Trophoblast cell (in vitro differentiated cells and primary cell): ENCODE measurements around the gene BMP2.
A peak's percentile ranks its signal among the peaks of the same experiment; 100 is the strongest.

Experiments used
- DNase-seq, 2 donors: peaks; one replicate each; pipeline ENCODE4 v3.0.0-alpha.2; 2016
- H2AFZ ChIP-seq: 2 replicates; pipeline ENCODE4 v1.6.1; 2013; ENCODE audit warnings: low read length, moderate library complexity, mild to moderate bottlenecking; ENCODE audit not compliant: insufficient read depth, poor library complexity
- H2AK5ac ChIP-seq: 2 replicates; pipeline ENCODE4 v1.6.1; 2013; ENCODE audit warnings: mild to moderate bottlenecking, low read length
- H2BK120ac ChIP-seq: 2 replicates; pipeline ENCODE4 v1.6.1; 2013; ENCODE audit warnings: low read length, mild to moderate bottlenecking, moderate library complexity; ENCODE audit not compliant: insufficient read depth, poor library complexity
- H2BK12ac ChIP-seq: 2 replicates; pipeline ENCODE4 v1.6.1; 2013; ENCODE audit warnings: mild to moderate bottlenecking, low read length, moderate library complexity
- H2BK5ac ChIP-seq: 2 replicates; pipeline ENCODE4 v1.6.1; 2013; ENCODE audit warnings: low read length, low read depth, moderate library complexity, mild to moderate bottlenecking; ENCODE audit not compliant: poor library complexity
- H3K14ac ChIP-seq: 2 replicates; pipeline ENCODE4 v1.6.1; 2013; ENCODE audit warnings: mild to moderate bottlenecking, low read length
- H3K18ac ChIP-seq: 2 replicates; pipeline ENCODE4 v1.6.1; 2013; ENCODE audit warnings: mild to moderate bottlenecking, low read length
- H3K23ac ChIP-seq: 2 replicates; pipeline ENCODE4 v1.6.1; 2013; ENCODE audit warnings: low read length
- H3K27ac ChIP-seq: 2 replicates; pipeline ENCODE4 v1.5.1; 2013; ENCODE audit warnings: low read depth, mild to moderate bottlenecking, inconsistent platforms, low read length, moderate library complexity
- H3K27me3 ChIP-seq: 2 replicates; pipeline ENCODE4 v1.6.1; 2013; ENCODE audit warnings: inconsistent platforms, mild to moderate bottlenecking, low read length, moderate library complexity; ENCODE audit not compliant: insufficient read depth
- H3K36me3 ChIP-seq, 2 experiments: 1 replicate in 1 of 2; 2 replicates in 1 of 2; pipeline ENCODE4 v1.6.1; 2013; ENCODE audit warnings: low read length in 2 of 2, mild to moderate bottlenecking in 2 of 2, moderate library complexity in 1 of 2; ENCODE audit not compliant: insufficient read depth in 2 of 2, control insufficient read depth in 1 of 2
- H3K4ac ChIP-seq: 2 replicates; pipeline ENCODE4 v1.6.1; 2013; ENCODE audit warnings: low read depth, mild to moderate bottlenecking, low read length, moderate library complexity
- H3K4me1 ChIP-seq, 2 experiments: 1 replicate in 1 of 2; 2 replicates in 1 of 2; pipeline ENCODE4 v1.6.1; 2013; ENCODE audit warnings: low read length in 2 of 2, mild to moderate bottlenecking in 2 of 2, moderate library complexity in 1 of 2; ENCODE audit not compliant: insufficient read depth in 2 of 2, control insufficient read depth in 1 of 2
- H3K4me2 ChIP-seq: 2 replicates; pipeline ENCODE4 v1.6.1; 2013; ENCODE audit warnings: inconsistent platforms, mild to moderate bottlenecking, low read length, moderate library complexity
- H3K4me3 ChIP-seq: 2 replicates; pipeline ENCODE4 v1.5.1; 2013; ENCODE audit warnings: mild to moderate bottlenecking, low read depth, low read length, inconsistent platforms
- H3K79me1 ChIP-seq: one replicate; pipeline ENCODE4 v1.6.1; 2013; ENCODE audit warnings: low read length
- H3K79me2 ChIP-seq: 2 replicates; pipeline ENCODE4 v1.6.1; 2013; ENCODE audit warnings: low read length, mild to moderate bottlenecking; ENCODE audit not compliant: control insufficient read depth, insufficient read depth, poor library complexity
- H3K9ac ChIP-seq: 2 replicates; pipeline ENCODE4 v1.6.1; 2013; ENCODE audit warnings: mild to moderate bottlenecking, low read length
- H3K9me3 ChIP-seq: 2 replicates; pipeline ENCODE4 v1.6.1; 2013; ENCODE audit warnings: low read depth, mild to moderate bottlenecking, control low read depth, inconsistent platforms, low read length; ENCODE audit not compliant: insufficient read depth
- H4K12ac ChIP-seq: 2 replicates; pipeline ENCODE4 v1.6.1; 2013; ENCODE audit warnings: low read depth, mild to moderate bottlenecking, low read length, moderate library complexity
- H4K8ac ChIP-seq: 2 replicates; pipeline ENCODE4 v1.6.1; 2013; ENCODE audit warnings: low read depth, mild to moderate bottlenecking, low read length, moderate library complexity
- H4K91ac ChIP-seq: one replicate; pipeline ENCODE4 v1.6.1; 2013; ENCODE audit warnings: low read depth, mild to moderate bottlenecking, low read length, moderate library complexity
- WGBS: extraction: QIAGEN DNeasy Blood & Tissue Kit; methylation state at CpG from one replicate; pipeline ENCODE4 v1.1.7; 2013; ENCODE audit warnings: missing lambda C conversion rate; ENCODE audit not compliant: insufficient read length, insufficient coverage; ENCODE audit errors: extremely low coverage; 5-methylcytosine and 5-hydroxymethylcytosine counted together

The BMP2 gene

DNA sequence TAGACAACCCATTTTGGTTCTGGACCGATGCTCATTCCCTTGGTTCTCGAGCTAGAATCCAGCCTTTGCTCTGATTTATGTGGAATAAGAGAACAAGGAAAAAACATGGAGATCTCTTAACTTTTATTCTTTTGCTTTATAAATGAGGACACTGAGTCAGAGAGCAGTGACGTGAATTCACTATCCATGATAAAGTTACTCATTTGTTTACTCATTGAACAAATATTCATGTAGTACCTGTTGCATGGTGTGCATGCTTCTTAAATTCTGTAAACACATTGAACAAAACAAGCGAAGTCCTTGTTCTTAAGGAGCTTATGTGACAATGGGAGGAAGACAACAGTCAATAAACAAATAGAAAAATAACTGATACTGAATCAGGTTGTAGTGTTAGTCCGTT is 56.9 kb downstream of the BMP2 start:
- Histone ChIP-seq H3K79me2 (no peaks in the 10 kb centered on the region), H3K27ac (no peak overlapping the region), H3K36me3 (no peaks in the 10 kb centered on the region), H3K4me1 (no peaks in the 10 kb centered on the region), H4K91ac (no peak overlapping the region), H4K12ac (no peak overlapping the region), H2AFZ (no peak overlapping the region), H2BK5ac (no peak overlapping the region), H2AK5ac (no peak overlapping the region), H3K4ac (no peak overlapping the region), H3K23ac (no peak overlapping the region), H3K14ac (no peak overlapping the region), H3K79me1 (no peaks in the 10 kb centered on the region), H3K9ac (no peak overlapping the region), H2BK12ac (no peak overlapping the region), H3K4me3 (no peak overlapping the region), H3K18ac (no peak overlapping the region), H3K27me3 (no peaks in the 10 kb centered on the region), H4K8ac (no peak overlapping the region), H3K9me3 (no peaks in the 10 kb centered on the region), H3K4me2 (no peak overlapping the region), H2BK120ac (no peak overlapping the region)
- WGBS: no CpG with 5 or more reads among the region's 5 CpGs
- DNase-seq: no peak

DNA sequence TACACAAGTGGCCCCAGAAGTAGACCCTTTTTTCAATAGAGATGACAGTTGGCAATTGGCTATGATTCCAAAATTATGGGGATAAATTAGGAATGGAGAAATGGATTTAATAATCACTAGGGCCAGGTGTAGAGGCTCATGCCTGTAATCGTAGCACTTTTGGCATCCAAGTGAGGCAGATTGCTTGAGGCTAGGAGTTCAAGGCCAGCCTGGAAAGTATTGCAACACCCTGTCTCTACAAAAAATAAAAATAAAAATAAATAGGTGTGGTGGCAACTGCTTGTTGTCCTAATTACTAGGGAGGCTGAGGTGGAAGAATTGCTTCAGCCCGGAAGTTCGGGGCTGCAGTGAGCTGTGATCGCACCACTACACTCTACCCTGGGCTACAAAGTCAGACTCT is 60.0 kb downstream of the BMP2 start:
- no peak overlapping the region for H3K4me2 ChIP-seq

DNA sequence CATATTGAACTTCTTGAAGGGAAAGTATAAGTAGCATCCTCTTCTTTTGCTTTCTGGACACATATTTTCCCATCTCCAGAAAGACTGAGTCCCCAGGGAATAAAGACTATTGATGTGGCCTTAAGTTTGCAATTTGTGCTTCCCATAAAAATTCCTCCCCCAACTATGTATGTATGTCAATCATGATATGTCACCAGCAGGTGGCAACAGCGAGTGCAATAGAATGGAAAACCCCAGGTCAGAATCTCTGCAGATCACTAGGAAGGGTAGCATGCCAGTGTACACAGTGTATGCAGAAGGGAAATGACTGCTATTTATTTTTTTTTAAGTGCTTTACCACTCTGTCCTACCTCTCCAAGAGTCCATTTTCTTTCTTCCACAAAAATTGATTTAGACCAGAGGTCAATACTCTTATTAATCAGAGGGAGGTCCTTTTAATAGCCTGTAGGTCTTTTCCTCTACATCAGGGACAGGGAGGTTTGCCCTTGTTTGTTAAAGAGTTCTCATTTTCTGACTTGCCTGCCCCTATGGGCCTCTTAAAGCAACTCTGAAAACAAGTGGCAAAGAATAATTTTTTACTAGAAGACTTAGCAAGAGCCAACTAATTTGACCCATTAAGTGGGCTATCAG is 61.4 kb downstream of the BMP2 start:
- no peak overlapping the region for H4K8ac ChIP-seq
- WGBS: no CpG with 5 or more reads among the region's 1 CpG
- DNase-seq: peak; percentile 15 to 71

More for the DNA sequence above, 60.0 kb downstream of the BMP2 start:
- Histone ChIP-seq H2BK5ac (no peak overlapping the region), H4K91ac (no peak overlapping the region), H2AK5ac (no peak overlapping the region), H3K23ac (no peak overlapping the region), H3K79me2 (no peaks in the 10 kb centered on the region), H3K27me3 (no peaks in the 10 kb centered on the region), H3K4me1 (no peaks in the 10 kb centered on the region), H4K8ac (no peak overlapping the region), H3K9ac (no peak overlapping the region), H3K4me3 (no peak overlapping the region), H2BK120ac (no peak overlapping the region), H3K14ac (no peak overlapping the region), H3K18ac (no peak overlapping the region), H2AFZ (no peak overlapping the region), H3K79me1 (no peaks in the 10 kb centered on the region), H3K4ac (no peak overlapping the region), H3K9me3 (no peaks in the 10 kb centered on the region), H3K27ac (no peak overlapping the region), H2BK12ac (no peak overlapping the region), H4K12ac (no peak overlapping the region), H3K36me3 (no peaks in the 10 kb centered on the region)
- no peak for DNase-seq
- WGBS: no CpG with 5 or more reads among the region's 4 CpGs

DNA sequence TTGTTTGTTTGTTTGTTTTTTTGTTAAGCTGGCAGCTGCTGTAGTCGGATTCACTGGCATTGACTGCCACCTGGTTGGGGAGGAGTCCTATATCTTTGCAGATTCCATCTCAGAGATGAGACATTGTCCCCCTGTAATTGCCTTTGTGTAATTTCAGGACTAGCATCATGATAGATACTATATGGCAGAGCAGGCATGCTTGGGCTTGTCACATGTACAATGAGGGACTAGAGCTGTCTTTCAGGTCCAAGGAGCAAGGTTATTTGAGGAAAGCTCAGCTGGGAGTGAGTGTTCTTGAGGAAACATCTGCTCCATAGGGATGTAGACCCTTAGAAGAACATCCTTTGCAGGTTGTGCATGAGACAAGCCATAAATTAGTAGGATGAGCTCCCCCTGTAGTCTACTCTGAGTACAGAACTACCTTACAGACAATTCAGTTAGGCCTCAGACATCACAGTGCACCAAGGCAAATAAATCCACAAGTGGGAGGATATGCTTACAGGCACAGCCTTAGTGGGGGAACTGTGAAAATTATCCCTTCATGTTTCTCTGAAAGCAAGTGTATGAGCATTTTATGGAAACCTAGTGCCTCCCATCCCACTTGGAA is 62.1 kb downstream of the BMP2 start:
- Histone ChIP-seq H3K79me1 (no peaks in the 10 kb centered on the region), H2AFZ (no peak overlapping the region), H3K36me3 (no peaks in the 10 kb centered on the region), H3K23ac (no peak overlapping the region), H4K8ac (no peak overlapping the region), H4K12ac (no peak overlapping the region), H3K18ac (no peak overlapping the region), H2AK5ac (no peak overlapping the region), H3K79me2 (no peaks in the 10 kb centered on the region), H3K27ac (no peak overlapping the region), H3K9ac (no peak overlapping the region), H2BK120ac (no peak overlapping the region), H2BK12ac (no peak overlapping the region), H2BK5ac (no peak overlapping the region), H3K14ac (no peak overlapping the region), H3K4me2 (no peak overlapping the region), H3K9me3 (no peaks in the 10 kb centered on the region), H4K91ac (no peak overlapping the region), H3K4me1 (no peaks in the 10 kb centered on the region), H3K4me3 (no peak overlapping the region), H3K4ac (no peak overlapping the region), H3K27me3 (no peaks in the 10 kb centered on the region)
- WGBS: no CpG with 5 or more reads among the region's 1 CpG
- no peak for DNase-seq

More for the DNA sequence above, 61.4 kb downstream of the BMP2 start:
- Histone ChIP-seq H2BK12ac (no peak overlapping the region), H3K23ac (no peak overlapping the region), H3K4me2 (no peak overlapping the region), H4K12ac (no peak overlapping the region), H2BK5ac (no peak overlapping the region), H3K79me2 (no peaks in the 10 kb centered on the region), H3K18ac (no peak overlapping the region), H4K91ac (no peak overlapping the region), H2AK5ac (no peak overlapping the region), H3K36me3 (no peaks in the 10 kb centered on the region), H3K4me1 (no peaks in the 10 kb centered on the region), H3K9ac (no peak overlapping the region), H3K9me3 (no peaks in the 10 kb centered on the region), H3K4me3 (no peak overlapping the region), H2AFZ (no peak overlapping the region), H2BK120ac (no peak overlapping the region), H3K4ac (no peak overlapping the region), H3K14ac (no peak overlapping the region), H3K27ac (no peak overlapping the region), H3K79me1 (no peaks in the 10 kb centered on the region), H3K27me3 (no peaks in the 10 kb centered on the region)
